Choroid plexus epithelial cell (primary cell): ENCODE measurements around the gene KRT80.

Experiments used
- DNase-seq: peaks from one replicate; pipeline ENCODE4 v3.0.0-alpha.2; 2010; ENCODE audit warnings: low read depth
- H3K4me3 ChIP-seq: 2 replicates; pipeline ENCODE4 v1.5.1; 2011; ENCODE audit warnings: low read depth, mild to moderate bottlenecking, control low read depth, low read length, moderate library complexity
- TF ChIP-seq, protein P1 (sequence below): conservative IDR thresholded peaks from 2 replicates; pipeline ENCODE4 v1.5.1; 2011; ENCODE audit warnings: low read depth, mild to moderate bottlenecking, control low read depth, inconsistent platforms, low read length, moderate library complexity

KRT80 gene

DNA sequence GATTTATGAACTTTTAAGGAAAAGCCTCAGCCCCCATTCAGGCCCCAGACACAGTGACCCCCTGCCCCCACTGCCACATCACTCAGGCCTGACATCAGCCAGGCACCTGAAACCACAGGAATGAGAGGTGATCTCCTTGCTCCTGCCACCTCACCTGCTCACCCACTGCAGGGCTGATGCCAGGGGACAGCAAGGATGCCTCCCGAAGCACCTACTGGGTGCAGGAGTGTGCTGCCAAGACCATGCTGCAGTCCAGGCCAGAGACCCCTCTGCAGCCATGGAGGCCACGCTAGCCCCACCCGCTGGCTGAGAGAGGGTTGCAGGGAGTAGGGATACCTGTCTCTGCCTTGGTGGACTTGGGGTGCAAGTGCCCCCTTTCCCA lies 22.6 kb upstream of the KRT80 start:
- no peak for DNase-seq
- TF ChIP-seq, protein P1, sequence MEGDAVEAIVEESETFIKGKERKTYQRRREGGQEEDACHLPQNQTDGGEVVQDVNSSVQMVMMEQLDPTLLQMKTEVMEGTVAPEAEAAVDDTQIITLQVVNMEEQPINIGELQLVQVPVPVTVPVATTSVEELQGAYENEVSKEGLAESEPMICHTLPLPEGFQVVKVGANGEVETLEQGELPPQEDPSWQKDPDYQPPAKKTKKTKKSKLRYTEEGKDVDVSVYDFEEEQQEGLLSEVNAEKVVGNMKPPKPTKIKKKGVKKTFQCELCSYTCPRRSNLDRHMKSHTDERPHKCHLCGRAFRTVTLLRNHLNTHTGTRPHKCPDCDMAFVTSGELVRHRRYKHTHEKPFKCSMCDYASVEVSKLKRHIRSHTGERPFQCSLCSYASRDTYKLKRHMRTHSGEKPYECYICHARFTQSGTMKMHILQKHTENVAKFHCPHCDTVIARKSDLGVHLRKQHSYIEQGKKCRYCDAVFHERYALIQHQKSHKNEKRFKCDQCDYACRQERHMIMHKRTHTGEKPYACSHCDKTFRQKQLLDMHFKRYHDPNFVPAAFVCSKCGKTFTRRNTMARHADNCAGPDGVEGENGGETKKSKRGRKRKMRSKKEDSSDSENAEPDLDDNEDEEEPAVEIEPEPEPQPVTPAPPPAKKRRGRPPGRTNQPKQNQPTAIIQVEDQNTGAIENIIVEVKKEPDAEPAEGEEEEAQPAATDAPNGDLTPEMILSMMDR = peak; percentile 84
- no peak overlapping the region for H3K4me3 ChIP-seq

DNA sequence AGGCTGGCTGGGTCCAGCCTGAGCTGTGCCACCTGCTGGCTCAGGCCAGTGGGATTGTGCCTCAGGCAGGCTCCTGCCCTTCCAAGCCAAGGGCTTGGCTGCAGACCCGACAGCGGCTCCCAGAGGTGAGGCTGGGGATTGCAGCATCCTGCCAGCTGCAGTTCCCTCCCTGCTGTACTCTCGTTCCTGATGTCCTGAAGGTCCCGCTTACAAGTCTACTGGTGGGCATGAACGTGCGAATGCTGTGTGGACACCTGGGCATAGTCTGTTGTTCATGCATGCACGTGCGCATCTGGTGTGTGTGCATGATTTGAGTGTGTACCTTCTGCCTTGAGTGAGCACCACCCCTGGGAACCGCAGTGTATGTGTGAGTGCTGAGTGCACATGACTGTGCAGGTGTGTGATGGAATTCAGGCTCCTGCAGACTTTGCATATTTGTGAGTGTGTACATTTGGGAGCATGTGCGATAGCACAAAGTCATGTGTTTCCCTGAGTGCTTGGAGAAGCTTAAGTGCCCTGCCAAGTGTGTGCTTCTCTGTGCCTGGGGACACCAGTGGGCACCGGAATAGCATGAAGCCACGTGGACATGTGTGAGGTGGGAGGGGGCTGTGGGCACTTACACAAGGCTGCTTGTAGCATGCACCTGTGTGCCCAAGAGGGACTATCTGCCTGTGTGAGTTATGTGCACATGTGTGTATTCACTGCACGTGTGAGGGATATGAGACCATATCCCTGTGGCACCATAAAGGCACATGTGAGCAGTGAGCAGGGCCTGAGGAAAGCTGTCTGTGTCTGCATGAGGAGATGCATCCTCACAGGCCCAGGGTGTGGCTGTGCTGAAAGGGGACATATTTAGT lies 22.0 kb upstream of the KRT80 start:
- peak; percentile 84 for DNase-seq
- TF ChIP-seq, protein P1 = peak; percentile 99
- no peak overlapping the region for H3K4me3 ChIP-seq

DNA sequence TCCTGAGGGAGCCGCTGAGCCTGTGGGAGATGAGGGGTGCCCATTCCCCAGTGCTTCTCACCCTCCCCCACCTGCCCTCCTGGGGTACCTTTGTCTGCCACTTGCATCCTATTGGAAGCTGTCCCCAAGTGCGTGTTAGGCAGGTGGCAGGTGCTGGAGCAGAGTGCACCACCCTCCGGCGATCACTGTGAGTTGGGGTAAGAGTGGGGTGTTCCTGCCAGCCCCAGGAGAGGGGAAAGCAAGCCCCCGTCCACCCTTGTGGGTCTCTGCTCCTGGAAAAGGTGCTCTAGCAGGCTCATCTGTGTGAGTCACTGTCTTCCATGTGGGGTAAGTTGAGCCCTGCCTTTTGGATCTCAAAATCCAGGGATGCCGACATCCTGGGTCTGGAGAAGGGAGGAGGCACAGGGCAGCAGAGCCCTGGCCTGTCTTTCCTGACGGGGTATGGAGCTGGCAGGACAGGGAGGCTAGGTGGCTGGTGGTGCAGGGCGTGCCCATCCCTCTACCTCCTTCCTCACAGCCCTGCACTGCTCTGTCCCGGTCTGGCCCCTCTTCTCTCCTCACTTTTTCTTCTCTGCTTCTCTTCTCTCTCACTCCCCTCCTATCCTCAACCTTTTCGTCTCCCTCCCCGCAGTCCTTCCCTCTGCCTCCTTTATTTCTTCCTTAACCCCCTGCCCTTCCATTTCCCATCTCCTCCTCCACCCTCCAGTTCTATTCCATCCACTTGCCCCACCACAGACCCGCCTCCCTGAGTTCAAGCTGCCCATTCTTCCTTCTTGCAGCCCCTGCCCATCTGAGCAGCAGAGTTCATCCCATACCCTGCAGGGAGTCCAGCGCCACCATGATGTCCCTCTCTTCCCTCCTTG lies 21.1 kb upstream of the KRT80 start:
- TF ChIP-seq, protein P1 = no peak
- no peak overlapping the region for H3K4me3 ChIP-seq
- DNase-seq = no peak

DNA sequence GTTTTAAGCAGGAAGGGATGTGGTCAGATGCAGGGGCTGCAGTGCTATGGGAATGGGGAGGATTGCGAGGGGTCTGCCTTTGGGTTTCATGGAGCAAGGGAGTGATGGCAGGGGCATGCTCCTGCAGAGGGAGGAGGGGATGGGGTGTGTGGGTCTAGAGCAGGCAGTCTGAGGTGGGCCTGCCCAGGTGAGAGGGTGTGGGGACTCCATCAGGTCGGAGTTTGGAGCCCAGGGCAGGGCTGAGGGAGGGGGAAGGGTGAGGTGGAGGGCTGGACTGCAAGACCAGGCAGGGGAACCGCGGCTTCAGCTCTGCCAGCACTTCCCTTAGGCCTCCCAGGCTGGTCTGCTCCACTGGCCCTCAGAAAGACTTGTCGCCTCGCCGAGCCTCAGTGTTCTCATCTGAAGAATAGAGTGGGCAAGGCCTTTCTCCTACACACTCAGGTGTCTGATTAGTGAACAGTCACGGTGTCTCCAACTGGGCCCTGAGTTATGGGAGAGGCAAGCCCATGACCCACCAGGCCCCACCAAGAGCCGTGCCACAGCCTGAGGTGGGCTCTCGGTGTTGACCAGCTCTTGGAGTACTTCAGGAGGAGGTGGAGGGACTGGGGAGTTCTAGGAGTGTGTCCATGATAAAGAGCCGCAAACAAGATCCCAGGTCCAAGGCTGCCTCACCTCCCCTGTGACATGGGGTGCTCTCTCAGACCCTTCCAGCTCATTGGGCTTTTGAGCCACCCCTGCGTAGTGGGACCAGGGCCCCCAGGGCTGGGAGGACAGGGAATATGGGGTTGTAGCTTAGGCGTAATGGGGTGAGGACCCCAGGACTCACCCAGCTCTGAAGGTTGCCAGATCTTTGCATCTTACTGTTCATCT lies 20.1 kb upstream of the KRT80 start:
- H3K4me3 ChIP-seq = no peak overlapping the region
- no peak for DNase-seq
- TF ChIP-seq, protein P1 = no peak

- TF ChIP-seq, protein P1 = no peak
- DNase-seq = no peak
- H3K4me3 ChIP-seq = no peak overlapping the region
These were observed 19.3 kb upstream of the KRT80 start for GRCh38 chr12:52210925-52211650.
